Epithelial cell of proximal tubule (primary cell): ENCODE measurements around the gene TTC22. TPM values are rescaled to one million over a fixed set of nuclear protein-coding genes. Genes with fewer than 3 reads are reported as not detected.

Experiments used
- DNase-seq: peaks from one replicate; pipeline ENCODE4 v3.0.0-alpha.2; 2011; ENCODE audit warnings: low read depth
- H3K4me3 ChIP-seq: 2 replicates; pipeline ENCODE4 v1.5.1; 2011; ENCODE audit warnings: low read depth, mild to moderate bottlenecking, low read length
- total RNA-seq: library from RNA; depleted of rRNA; stranded (reverse); fragments of >200 nt; gene quantifications from 2 replicates; pipeline ENCODE4 v1.2.3, GENCODE V29; 2015
- TF ChIP-seq, protein P1 (sequence below): conservative IDR thresholded peaks from 2 replicates; pipeline ENCODE4 v1.5.1; 2012; ENCODE audit warnings: low read depth, mild to moderate bottlenecking, low read length

TTC22 gene
- total RNA-seq, 1 donor from 2014 or later, result 4.3 TPM

DNA sequence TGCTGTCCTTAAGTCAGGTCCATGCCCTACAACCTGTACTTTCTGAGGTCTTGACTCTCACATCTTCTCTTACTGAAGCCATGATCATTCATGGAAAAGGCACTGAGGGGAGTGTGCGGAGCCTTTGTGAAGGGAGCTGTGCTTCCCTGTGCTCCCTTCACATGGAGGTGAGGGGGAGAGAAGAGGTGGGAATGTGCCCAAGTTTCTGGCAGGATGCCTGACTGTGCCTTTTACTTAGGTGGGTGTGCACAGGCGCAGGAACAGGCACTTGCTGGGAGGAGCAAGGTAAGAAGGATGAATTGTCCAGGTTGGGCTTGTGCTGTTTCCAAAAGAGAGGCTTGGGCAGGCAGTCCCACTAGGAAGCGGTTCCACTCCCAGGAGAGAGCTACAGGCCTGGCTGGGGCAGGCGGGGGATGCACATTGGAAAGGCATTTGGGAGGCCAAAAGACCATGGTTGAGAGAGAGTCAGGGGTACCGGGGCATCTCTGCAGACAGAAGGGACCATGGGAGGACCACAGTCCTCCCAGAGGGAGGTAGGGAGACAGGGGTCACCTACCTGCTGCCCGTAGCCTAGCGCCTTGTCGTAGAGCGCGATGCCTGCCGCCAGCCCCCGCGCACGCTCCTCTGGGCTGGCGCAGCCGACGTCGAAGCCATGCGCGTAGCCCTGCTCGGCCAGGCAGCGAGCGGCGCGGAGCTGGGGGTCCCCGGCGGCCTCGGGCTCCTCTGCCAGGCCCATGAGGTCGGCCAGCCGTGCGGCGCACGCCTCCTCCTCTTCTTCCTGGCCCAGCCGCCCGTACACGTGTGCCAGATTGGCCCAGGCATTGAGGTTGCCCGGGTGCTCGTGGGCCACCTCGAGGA lies 853 bp downstream of the TTC22 start:
- TF ChIP-seq, protein P1, sequence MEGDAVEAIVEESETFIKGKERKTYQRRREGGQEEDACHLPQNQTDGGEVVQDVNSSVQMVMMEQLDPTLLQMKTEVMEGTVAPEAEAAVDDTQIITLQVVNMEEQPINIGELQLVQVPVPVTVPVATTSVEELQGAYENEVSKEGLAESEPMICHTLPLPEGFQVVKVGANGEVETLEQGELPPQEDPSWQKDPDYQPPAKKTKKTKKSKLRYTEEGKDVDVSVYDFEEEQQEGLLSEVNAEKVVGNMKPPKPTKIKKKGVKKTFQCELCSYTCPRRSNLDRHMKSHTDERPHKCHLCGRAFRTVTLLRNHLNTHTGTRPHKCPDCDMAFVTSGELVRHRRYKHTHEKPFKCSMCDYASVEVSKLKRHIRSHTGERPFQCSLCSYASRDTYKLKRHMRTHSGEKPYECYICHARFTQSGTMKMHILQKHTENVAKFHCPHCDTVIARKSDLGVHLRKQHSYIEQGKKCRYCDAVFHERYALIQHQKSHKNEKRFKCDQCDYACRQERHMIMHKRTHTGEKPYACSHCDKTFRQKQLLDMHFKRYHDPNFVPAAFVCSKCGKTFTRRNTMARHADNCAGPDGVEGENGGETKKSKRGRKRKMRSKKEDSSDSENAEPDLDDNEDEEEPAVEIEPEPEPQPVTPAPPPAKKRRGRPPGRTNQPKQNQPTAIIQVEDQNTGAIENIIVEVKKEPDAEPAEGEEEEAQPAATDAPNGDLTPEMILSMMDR, result no peak
- peak overlapping the region; percentile 64 for H3K4me3 ChIP-seq
- no peak for DNase-seq

DNA sequence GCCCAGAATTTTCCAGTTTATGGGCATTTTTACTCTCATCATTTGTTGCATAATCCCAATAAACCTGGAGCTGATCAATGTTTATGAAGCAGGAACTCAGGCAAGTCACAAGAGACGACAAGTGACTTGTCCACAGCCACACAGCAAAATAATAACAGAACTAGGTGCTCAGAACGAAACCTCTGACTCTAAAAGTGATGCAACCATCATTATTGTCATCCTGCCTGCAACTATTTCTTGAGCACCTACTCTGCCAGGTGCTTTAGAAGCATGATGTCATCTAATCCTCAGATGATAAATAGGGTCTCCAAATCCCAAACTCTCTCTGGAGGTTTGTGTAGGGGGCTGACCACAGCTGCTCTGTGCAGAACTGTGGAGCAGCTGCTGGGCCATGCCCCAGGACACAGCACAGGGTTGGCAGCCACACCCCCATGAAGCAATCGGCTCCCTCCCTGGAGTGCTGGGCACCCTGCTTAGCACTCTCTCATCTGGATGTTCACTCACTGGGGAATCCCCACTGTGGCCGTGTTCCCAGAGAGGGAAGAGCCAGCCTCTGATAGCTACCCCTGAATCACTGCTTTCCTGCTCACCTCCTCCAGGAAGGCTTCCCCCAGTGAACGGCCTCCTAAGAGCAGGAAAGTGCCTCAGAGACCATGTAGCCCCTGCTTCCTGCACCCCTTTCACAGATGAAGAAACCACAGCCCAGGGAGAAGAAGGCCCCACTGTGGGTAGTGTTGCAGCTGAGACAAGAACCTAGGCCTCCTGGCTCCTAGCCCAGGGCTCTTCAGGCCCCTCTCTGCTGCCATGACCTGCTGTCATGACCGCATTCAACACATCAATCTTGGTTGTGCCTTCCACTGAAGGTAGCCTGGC lies 2.1 kb downstream of the TTC22 start:
- H3K4me3 ChIP-seq, result no peak overlapping the region
- DNase-seq, result no peak
- TF ChIP-seq, protein P1, result no peak

DNA sequence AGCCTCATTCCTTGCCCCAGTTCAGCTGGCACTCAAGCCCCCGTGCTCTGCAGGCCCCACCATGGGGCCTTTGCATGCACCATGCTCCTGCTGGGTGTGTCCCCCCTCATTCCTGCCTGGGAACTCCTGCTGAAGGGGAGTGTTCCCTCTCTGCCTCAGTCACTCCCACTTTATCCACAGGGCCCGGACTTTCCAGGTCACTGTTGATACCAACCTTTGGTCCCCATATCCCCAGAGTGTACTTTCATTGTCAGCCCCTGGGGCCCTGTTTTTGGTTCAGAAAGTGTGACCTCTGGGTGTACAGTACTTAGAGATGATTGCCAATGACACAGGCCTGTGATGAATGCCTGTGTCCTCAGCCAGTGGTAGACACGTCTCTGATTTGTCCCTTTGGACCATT lies 2.9 kb downstream of the TTC22 start:
- no peak for DNase-seq
- TF ChIP-seq, protein P1, result no peak
- H3K4me3 ChIP-seq, result no peak overlapping the region

DNA sequence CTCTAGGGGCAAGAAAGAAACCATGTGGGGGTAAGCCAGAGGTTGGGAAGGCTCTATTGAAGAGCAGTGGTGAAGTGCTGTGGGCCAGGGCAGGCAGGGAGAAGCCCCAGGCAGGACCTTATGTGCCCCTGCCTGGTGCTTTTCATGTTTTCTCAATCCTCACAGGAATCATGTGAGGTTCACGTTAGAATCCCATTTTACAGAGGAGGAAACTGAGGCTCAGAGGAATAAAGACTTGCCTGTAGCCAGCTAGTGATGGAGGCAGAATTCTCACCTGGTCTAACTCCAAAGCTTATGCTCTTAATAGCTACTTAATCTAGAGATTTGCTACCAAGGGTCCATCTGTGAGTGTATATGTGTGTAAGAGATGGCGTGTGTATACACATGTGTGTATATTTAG lies 4.2 kb downstream of the TTC22 start:
- TF ChIP-seq, protein P1, result no peak
- no peak for DNase-seq
- no peak overlapping the region for H3K4me3 ChIP-seq

DNA sequence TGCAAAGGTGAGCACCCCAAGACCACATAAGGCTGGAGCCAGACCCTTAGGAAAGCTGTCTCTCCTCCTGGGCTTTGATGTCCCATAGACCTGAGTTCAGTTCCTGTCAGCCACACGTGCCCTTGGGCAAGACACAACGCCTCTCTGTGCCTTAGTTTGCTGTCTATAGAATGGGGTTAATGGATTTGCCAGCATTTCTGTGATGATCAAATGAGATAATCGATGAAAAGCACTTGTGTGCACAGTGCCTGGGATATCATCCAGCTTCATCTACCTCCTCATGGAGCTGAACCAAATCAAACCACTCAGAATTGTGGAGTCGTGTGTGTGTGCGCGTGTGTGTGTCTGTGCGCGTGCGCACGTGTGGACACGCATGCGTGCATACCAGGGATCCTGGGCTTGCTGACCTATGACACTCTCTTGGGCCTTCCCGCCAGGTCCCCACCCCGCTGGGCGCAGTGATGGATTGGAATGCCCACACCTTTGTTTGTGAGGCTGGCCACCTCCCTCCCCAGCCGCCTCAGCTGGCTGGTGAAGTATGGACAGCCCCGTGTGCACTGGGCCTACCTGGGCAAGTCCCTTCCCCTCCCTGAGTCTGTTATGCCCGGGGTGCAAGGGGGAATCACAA lies 5.2 kb downstream of the TTC22 start:
- DNase-seq, result no peak
- TF ChIP-seq, protein P1, result no peak
- H3K4me3 ChIP-seq, result no peak overlapping the region

DNA sequence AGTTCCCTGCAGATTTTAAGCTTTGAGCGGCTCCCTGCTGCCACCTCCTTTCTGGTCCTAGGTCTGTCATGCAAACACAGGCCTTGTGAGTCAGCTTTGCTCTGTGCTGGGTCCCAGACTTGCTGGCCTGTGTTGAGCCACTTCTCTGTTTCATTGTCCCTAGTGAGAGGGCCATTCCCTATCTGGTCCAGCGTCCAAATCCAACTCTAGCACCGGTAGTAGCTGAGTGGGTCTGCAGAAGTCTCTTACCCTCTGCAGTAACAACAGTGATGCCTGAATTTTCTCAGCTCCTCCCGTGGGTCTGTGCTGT lies 5.8 kb downstream of the TTC22 start:
- TF ChIP-seq, protein P1, result no peak
- no peak for DNase-seq
- no peak overlapping the region for H3K4me3 ChIP-seq
